Colonic mucosa (tissue), 4 donors: ENCODE results near the gene NTM. TPM values are rescaled to one million over a fixed set of nuclear protein-coding genes. Genes with fewer than 3 reads are reported as not detected.

Experiments used
- DNase-seq: peaks from one replicate; pipeline ENCODE4 v3.0.0-alpha.2; 2020
- H3K27ac ChIP-seq: fragments of 200-600 bp; one replicate; pipeline ENCODE4 v1.8.0; 2021
- H3K27me3 ChIP-seq: fragments of 200-600 bp; one replicate; pipeline ENCODE4 v1.8.0; 2021
- H3K36me3 ChIP-seq: fragments of 200-600 bp; one replicate; pipeline ENCODE4 v1.8.0; 2021
- H3K4me1 ChIP-seq: fragments of 200-600 bp; one replicate; pipeline ENCODE4 v1.8.0; 2021; ENCODE audit warnings: mild to moderate bottlenecking
- H3K4me3 ChIP-seq: fragments of 200-600 bp; one replicate; pipeline ENCODE4 v1.8.0; 2021
- H3K9ac ChIP-seq, 2 donors: one replicate each; pipeline ENCODE4 v1.7.0; 2013; ENCODE audit warnings: control low read depth in 2 of 2, low read depth in 2 of 2, low read length in 2 of 2
- H3K9me3 ChIP-seq: fragments of 200-600 bp; one replicate; pipeline ENCODE4 v1.8.0; 2021
- intact Hi-C: fragments of 100-400 bp; cut with DNase I; formaldehyde crosslinking; loops from one replicate; pipeline ENCODE4 v1.14.1; 2022
- total RNA-seq, 2 donors: library from RNA; stranded (reverse); fragmentation: NEBNext Ultra II Directional in 1 of 2; extraction: Animal tissue kit (Norgen Biotek cat#: 25700) in 1 of 2; gene quantifications; one replicate each; pipeline ENCODE4 v1.2.1, GENCODE V29; 2021
- TF ChIP-seq, protein P1 (sequence below): fragments of 200-600 bp; IDR thresholded peaks from one replicate; pipeline ENCODE4 v1.8.0; 2022; ENCODE audit warnings: antibody characterized with exemption, mild to moderate bottlenecking
- donor health status: healthy.
- donor health status: DM: no; HTN: no; CAD: no.
- donor health status: DM: no; HTN: no; CAD: no.

NTM gene
- total RNA-seq = 1 to 10 TPM; 1.6 to 2.8 TPM

DNA sequence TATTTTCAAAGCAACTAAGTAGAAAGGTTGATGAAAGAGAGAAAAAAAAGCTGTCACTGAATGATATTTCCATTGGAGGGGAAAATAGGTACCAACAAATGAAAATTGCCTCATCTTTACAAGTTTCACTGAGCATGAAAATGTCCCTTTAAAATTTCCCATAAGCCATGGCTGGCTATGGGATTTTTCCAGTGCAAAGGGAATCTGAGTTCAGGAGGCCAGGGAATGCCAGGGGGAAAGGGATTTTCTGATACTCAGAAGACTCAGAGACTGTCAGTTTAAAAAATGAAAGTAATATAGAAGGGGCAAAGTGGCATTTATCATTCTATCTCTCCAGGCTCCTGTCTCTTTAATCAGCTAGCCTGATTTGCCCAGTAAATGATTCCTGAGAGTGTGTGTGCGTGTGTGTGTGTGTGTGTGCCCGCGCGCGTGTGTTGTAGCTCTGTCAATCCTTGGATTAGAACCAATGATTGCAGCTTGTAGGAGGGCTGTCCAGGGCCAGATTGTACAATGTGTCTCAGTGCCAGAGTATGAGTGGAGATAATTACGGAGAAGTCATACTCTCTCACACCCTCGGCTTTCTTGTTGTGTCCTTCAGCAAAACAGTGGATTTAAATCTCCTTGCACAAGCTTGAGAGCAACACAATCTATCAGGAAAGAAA lies at the start of gene NTM:
TSS of gene NTM (plus strand) at position 526 of the 662 bp plus-strand sequence.
- TF ChIP-seq, protein P1, sequence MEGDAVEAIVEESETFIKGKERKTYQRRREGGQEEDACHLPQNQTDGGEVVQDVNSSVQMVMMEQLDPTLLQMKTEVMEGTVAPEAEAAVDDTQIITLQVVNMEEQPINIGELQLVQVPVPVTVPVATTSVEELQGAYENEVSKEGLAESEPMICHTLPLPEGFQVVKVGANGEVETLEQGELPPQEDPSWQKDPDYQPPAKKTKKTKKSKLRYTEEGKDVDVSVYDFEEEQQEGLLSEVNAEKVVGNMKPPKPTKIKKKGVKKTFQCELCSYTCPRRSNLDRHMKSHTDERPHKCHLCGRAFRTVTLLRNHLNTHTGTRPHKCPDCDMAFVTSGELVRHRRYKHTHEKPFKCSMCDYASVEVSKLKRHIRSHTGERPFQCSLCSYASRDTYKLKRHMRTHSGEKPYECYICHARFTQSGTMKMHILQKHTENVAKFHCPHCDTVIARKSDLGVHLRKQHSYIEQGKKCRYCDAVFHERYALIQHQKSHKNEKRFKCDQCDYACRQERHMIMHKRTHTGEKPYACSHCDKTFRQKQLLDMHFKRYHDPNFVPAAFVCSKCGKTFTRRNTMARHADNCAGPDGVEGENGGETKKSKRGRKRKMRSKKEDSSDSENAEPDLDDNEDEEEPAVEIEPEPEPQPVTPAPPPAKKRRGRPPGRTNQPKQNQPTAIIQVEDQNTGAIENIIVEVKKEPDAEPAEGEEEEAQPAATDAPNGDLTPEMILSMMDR = no peak
- intact Hi-C loops = no loop called here
- no peaks in the 10 kb centered on the region for H3K36me3 ChIP-seq
- H3K9me3 ChIP-seq = no peaks in the 10 kb centered on the region
- peak; percentile 59 for DNase-seq
- no peak within 1 kb of the TSS for H3K9ac ChIP-seq
- H3K4me1 ChIP-seq = no peaks in the 10 kb centered on the region
- H3K27ac ChIP-seq = no peak within 1 kb of the TSS
- peaks cover 7% of the 10 kb centered on the region for H3K27me3 ChIP-seq
- H3K4me3 ChIP-seq = no peak within 1 kb of the TSS

DNA sequence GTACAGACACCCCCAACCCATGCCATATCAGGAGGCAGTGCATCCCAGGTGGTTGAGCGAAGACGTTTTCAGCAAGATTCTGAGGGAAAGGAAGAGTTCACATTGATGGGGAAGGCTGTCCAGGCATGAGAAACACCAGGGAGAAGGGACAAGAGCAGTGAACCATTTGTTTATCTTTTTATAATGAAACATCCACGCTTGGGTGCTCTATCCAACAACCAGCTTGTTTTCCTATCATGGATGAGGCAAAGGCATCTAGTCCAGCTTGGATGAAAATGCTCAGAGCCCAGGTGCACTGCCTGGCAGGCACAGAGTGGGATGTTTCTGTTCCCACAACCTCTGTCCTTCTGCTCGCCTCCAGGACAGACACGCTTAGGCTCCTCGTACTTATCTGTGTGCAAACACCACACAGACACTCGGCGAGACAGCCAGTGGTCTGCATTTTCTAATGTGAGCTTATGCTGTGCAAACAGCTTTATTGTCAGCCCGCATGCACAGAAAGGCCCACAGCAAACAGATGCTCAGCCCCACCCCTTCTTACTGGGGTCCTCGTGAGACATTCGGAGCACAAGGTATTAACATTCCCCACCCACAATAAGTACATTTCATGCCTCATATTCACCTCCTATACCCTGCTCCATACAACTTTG lies 45.4 kb upstream of the NTM start:
- Histone ChIP-seq H3K9me3 (no peaks in the 10 kb centered on the region), H3K36me3 (no peaks in the 10 kb centered on the region), H3K27me3 (no peaks in the 10 kb centered on the region), H3K4me3 (no peak overlapping the region), H3K4me1 (no peaks in the 10 kb centered on the region), H3K9ac (no peak overlapping the region), H3K27ac (no peak overlapping the region)
- DNase-seq = no peak
- TF ChIP-seq, protein P1 = no peak
- intact Hi-C loops = no loop called here

DNA sequence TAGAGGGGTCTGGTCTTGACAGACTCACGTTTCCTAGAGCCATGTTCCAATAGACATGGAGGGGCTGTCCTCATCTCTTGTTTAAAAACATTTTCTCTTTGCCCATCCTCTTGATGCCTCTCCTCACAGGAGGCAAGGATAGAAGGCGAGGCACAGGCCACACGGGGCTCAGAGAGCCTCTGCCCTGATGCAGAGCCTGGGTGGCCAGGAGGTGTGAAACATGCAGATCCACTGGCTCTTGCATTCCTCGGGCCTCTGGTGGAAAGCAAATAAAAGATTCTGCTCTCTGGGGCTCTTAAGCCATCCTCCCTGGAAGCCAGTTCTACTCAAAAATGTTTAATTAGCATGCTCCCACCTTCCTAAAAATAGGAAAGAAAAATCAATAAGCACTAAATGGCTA lies 43.6 kb upstream of the NTM start:
- Histone ChIP-seq H3K4me1 (no peaks in the 10 kb centered on the region), H3K4me3 (no peak overlapping the region), H3K9ac (no peak overlapping the region), H3K36me3 (no peaks in the 10 kb centered on the region), H3K27ac (no peak overlapping the region), H3K27me3 (no peaks in the 10 kb centered on the region), H3K9me3 (no peaks in the 10 kb centered on the region)
- intact Hi-C loops = no loop called here
- no peak for DNase-seq
- TF ChIP-seq, protein P1 = no peak

DNA sequence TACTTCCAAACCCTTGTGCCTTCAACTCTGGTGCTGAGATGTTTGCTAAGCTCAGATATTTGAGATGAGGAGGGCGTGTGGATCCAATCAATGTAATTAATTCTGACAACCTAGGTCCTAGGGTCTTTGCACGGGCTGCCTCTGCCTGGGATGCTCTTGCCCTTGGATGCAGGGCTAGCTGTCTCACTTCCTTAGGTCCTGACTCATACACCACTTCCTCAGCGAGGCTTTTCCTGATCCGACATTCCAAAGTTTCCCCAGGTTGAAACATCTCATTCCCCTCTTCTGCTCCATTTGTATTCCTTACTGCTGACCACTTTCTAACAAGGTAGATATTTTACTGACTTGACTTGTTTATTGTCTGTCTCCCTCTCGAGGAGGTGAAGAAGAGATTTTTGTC lies 43.0 kb upstream of the NTM start:
- Histone ChIP-seq H3K27ac (no peak overlapping the region), H3K27me3 (no peaks in the 10 kb centered on the region), H3K9ac (no peak overlapping the region), H3K9me3 (no peaks in the 10 kb centered on the region), H3K36me3 (no peaks in the 10 kb centered on the region), H3K4me1 (no peaks in the 10 kb centered on the region), H3K4me3 (no peak overlapping the region)
- TF ChIP-seq, protein P1 = no peak
- intact Hi-C loops = no loop called here
- DNase-seq = no peak

DNA sequence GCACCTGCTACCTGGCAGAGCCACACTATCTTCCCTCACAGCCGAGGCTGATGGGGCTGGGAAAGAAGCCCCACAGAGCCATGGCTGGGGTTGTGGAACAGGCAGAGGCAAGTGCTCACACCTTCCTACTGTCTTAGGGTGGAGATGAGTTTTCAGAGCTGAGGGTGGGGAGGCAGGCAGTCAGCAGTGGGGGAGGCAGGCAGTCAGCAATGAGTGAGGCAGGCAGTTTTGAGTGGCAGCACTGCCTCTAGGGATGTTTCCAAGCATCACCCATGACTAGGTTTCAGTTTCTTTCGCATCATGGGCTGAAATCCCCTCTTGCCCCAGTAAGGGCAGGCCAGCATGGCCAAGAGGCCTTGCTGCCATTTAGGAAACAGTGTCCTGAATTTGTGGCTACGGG lies 41.6 kb upstream of the NTM start:
- Histone ChIP-seq H3K4me3 (no peak overlapping the region), H3K4me1 (no peaks in the 10 kb centered on the region), H3K27me3 (no peaks in the 10 kb centered on the region), H3K27ac (no peak overlapping the region), H3K9me3 (no peaks in the 10 kb centered on the region), H3K36me3 (no peaks in the 10 kb centered on the region), H3K9ac (no peak overlapping the region)
- intact Hi-C loops = no loop called here
- no peak for DNase-seq
- TF ChIP-seq, protein P1 = no peak
